GM18508 (cell line): Measurements from ENCODE around the gene TBC1D26.
"Not testable (repeated sequence)": the region's sequence is repeated elsewhere in the genome, so short reads cannot be mapped to it uniquely, and the experiment has no call there.

Source experiments
- ATAC-seq: cut with Tn5 transposase; IDR thresholded peaks from one replicate; pipeline ENCODE4 v1.9.1; 2021; ENCODE audit warnings: moderate number of reproducible peaks; ENCODE audit not compliant: insufficient read depth, unreplicated experiment

TBC1D26 gene

DNA sequence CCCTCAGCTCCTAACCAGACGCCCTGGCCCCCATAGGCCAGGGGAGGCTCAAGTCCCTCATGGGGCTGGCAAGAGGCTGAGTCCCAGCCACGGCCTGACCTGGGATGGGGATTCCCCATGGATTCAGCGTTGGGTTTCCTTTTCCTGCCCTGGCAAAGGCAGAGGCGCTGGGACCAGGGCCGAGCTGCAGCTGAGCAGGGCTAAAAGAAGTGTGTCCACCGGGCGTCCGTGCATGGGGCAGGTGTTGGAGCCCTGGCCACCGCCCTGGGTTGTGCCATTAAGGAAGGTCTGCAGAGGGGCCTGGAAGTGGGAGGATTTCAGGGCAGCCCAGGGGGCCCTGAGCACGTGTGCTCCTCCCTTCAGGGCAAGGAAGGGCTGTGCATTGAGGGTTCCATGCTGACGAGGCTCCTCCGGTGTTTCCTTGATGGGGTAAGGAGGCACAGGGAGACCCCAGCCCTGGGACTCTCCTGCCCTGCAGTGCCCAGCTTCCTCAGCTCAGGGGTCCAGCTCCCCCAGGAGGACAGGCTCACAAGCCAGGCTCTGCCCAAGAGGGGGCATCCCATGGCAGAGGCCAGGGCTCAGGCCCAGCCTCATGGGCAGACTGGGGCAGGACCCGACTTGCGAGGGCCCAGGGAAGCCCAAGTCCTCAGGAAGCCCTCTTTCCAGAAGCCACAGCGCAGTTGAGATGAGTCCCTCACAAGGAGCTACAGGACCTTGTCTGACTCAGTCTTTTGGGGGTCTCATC lies 10.1 kb downstream of the TBC1D26 start:
- no peak for ATAC-seq

DNA sequence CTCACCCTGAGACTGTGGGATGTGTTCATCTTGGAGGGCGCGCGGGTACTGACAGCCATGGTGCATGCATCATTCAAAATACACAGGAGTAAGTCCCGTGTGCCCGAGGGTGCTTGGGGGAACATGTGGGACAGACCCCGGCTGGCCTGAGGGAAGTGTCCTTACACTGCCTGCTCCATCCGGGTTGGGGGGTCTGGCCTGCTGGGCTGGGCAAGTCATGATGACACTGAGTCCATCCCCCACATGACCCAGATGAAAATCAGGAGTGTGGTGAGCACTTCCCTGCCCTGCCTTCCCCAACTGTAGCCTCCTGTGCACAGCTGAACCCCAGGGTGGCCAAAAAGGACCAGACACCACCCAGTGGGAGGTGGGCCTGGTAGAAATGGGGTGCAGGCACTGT lies 10.8 kb downstream of the TBC1D26 start:
- ATAC-seq, result no peak

DNA sequence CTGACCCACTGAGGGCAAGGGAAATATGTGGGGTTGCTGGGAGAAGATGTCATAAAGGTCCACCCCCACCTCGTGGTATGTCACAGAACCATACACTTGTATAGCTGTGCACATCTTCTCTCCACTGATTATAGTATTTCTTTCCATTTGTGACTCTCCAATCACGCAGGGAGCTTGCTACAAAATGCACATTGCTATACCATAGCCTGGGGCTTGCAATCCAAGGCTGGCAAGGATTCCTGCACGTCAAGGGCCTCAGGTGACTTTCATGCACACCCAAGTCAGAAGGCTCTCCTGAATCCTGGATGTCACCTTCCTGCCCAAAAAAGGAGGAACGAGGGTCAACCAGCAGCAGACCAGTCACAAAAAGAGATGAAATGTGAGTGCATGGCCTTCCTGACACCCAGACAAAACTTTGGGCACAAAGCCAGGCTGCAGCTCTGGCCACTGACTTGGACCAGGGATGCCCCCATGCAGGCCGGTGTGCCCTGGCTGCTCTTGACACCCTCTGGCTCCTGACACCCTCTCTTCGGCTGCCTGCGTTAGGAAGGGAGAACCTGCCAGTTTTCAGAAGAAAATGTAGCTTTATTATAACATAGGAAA lies 12.1 kb downstream of the TBC1D26 start:
- no peak for ATAC-seq

DNA sequence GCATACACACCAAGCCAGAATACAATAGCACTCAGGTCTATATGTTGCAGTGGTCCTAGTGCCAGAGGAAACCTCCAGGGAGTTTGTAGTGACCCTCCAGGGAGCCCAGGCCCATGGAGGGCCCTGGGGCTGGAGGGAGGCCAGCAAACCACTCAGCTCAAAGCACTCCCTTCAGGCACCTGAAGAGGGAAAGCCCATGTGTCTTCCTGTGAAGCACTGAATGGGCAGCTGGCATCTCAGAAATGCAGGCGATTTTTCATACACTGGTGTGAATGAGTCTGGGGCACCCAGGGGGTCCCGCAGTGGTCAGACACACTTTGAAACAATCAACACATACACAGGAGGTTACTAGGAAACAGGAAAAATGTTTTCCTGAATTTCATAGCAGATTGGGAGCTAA lies 12.8 kb downstream of the TBC1D26 start:
- ATAC-seq, result no peak

DNA sequence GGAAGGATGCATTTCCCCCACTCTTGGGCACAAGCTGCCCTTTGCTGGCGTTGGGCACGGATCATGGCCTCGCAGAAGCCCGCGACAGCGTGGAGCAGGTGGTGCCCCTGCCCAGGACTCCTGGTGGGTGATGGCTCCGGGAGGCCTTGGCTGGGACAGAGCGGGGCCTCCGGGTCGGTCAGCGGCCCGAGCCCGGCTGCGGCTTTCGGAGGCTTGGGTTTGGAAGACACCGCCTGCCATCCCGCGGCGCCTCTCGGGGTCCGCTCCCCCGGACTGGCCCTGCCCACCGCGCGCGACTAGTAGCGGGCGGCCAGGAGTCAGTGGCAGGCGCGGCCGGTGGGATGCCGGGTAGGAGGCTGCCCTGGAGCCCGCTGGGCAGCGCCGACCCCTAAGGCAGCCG lies 17.3 kb downstream of the TBC1D26 start:
- ATAC-seq, result not testable (repeated sequence)

DNA sequence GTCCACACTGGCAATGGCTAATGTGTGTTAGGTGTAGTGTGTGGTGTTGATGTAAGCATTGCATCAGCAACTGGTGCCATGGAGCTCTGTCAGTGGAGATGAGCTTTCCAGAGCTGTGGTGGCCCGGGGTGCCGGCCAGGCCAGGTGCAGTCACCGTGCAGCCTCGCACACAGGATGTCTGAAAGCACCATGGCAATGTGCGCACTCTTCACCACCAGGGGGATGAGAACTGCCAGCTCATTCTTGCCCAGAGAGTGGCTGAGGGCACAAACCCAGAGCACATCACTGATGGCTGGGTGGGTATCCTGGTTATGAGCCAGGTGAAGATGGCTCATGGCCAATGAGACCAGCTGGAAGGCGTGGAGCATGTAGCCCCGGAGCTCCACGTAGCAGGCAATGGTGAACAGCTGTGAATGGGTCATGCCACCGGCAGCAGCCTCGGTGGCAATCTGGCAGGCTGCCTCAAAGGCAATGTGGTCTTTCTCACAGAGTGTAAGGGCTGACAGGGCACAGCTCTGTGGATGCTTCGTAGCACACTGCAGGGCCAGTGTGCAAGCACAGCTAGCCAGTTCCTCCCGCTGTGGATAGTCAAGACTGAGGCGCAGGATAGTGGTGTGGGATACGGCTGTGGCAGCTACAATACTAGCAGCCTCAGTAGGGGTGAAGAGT lies 36.9 kb downstream of the TBC1D26 start:
- not testable (repeated sequence) for ATAC-seq

DNA sequence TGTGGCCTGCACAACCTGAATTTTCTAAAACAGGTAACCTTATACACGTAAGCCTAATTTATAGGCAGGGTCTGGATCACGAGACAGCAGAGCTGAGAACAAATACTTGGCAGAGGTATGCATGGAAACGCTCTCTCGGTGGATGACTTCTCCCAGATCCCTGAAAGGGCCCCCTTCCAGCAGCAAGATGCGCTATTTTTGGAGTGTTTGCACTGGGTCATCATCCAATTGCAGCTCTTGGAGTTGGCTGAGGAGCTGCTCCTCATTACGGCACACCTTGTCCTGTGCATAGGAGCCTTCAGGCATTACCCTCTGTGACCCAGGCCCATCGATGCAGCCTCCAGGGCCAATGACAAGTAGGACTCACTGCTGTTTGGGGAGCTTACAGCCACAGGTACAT lies 38.6 kb downstream of the TBC1D26 start:
- ATAC-seq, result not testable (repeated sequence)

DNA sequence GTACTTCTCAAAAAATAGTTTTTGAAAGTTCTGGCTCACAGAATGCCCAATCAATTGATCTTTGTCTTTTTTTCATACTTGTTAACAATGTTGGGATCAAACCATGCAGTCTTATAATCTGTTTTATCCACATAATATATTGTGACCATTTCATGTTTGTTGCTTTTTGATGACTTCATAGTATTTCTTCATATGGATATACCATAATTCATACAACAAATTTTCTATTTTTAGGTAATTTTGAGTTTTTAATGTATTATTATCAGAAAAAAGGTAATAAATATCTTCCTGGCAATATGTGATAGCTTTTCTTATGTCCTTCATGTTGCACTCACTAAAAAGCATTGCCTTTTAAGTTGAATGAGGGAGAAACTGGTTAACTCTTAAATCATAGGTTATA lies 44.8 kb downstream of the TBC1D26 start:
- ATAC-seq, result no peak

DNA sequence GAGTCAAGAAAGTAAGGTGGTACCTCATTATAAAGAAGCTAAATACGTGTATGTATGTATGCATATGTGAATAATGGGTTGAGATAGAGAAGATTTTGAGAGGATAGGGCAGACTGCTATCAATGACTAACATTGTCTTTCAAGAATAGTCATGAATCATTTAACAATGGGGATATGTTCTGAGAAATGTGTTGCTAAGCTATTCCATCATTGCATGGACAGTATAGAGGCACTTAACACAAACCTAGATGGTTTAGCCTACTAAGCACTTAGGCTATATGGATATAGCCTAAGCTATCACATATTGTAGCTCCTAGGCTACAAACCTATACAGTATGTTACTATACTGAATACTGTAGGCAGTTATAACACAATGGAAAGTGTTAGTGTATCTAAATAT lies 45.2 kb downstream of the TBC1D26 start:
- no peak for ATAC-seq

DNA sequence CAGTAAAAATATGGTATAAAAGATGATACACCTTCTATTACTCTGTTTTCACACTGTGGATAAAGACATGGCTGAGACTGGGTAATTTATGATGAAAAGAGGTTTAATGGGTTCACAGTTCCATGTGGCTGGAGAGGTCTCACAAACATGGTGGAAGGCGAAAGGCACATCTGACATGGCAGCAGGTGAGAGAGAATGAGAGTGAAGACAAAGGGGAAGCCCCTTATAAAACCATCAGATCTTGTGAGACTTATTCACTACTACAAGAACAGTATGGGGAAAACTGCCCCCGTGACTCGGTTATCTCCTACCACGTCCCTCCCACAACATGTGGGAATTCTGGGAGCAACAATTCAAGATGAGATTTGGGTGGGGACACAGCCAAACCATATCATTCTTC lies 45.6 kb downstream of the TBC1D26 start:
- ATAC-seq, result no peak

DNA sequence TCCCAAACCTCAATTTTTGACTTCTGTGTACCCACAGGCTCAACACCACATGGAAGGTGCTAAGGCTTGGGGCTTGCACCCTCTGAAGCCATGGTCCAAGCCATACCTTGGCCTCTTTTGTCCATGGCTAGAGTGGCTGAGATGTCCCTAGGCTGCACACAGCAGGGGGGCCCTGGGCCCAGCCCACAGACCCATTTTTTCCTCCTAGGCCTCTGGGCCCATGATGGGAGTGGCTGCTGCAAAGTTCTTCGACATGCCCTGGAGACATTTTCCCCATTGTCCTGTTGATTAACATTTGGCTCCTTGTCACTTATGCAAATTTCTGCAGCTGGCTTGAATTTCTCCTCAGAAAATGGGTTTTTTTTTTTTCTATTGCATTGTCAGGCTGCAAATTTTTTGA lies 47.0 kb downstream of the TBC1D26 start:
- ATAC-seq, result no peak

DNA sequence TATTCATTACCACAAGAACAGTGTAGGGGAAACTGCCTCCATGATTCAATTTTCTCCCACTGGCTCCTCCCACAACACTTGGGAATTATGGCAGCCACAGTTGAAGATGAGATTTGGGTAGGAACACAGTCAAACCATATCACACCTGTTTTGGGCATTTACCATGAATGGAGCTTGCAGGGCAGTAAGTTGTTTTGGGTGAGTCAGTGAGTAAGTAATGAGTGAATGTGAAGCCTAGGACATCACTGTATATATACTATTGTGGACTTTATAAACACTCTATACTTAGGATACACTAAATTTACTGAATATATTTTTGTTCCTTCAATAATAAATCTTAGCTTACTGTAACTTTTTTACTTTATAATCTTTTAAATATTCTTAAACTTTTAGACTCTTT lies 48.1 kb downstream of the TBC1D26 start:
- ATAC-seq, result no peak

DNA sequence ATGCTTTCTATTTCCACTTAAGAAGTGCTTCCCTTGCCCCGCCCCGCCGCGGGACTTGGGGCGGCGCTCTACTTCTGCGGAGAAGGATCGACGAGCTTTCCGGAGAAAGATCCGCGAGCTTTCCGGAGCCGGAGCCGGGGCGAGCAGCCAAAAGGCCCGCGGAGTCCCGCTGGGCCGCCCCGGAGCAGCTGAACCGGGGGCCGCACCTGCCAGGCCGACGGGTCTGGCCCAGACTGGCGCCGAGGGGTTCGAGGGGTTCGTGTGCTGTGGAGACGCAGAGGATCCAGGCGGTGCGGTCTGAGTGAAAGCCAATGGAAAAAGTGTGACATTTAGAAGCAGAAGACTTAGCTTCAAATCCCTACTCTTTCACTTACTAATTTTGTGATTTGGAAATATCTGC lies 50.8 kb downstream of the TBC1D26 start:
- no peak for ATAC-seq

DNA sequence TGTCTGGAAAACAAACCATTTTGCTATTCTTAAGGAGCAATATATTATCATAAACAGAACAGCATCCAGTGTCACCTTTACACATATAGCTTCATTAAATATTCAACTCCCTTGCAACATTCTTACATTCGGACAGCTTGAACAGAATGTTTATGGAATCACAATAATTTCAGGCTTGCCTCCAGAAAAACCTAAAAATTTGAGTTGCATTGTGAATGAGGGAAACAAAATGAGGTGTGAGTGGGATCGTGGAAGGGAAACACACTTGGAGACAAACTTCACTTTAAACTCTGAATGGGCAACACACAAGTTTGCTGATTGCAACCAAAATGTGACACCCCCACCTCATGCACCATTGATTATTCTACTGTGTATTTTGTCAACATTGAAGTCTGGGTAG lies 51.4 kb downstream of the TBC1D26 start:
- no peak for ATAC-seq

DNA sequence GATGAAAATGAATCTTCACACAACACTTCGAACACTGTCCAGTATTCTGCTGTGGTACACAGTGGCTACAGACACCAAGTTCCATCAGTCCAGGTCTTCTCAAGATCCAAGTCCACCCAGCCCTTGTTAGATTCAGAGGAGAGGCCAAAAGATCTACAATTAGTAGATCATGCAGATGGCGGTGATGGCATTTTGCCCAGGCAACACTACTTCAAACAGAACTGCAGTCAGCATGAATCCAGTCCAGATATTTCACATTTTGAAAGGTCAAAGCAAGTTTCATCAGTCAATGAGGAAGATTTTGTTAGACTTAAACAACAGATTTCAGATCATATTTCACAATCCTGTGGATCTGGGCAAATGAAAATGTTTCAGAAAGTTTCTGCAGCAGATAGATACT lies 52.3 kb downstream of the TBC1D26 start:
- not testable (repeated sequence) for ATAC-seq

DNA sequence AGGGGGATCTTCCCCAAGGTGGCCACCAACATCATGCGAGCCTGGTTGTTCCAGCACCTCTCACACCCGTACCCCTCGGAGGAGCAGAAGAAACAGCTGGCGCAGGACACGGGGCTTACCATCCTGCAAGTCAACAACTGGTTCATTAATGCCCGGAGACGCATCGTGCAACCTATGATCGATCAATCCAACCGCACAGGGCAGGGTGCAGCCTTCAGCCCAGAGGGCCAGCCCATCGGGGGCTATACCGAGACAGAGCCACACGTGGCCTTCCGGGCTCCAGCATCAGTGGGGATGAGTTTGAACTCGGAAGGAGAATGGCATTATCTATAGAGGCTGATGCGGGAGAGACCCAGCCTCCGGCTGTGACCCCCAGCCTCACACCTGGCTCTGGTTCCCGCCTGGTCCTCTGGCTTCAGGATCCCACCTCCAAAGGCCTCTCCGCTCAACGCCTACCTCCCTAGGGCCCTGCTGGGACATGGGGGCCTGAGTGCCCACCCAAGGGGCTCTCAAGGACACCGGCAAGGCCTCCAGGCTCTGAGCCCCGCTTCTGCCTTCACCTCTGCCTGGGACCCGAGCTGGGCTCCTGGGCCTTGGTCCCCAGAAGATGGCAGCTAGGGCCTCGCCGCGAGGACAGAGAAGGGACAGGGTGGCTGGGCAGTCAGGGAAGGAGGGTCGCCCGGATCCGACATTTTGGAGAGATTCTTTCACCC lies 55.4 kb downstream of the TBC1D26 start:
- not testable (repeated sequence) for ATAC-seq

DNA sequence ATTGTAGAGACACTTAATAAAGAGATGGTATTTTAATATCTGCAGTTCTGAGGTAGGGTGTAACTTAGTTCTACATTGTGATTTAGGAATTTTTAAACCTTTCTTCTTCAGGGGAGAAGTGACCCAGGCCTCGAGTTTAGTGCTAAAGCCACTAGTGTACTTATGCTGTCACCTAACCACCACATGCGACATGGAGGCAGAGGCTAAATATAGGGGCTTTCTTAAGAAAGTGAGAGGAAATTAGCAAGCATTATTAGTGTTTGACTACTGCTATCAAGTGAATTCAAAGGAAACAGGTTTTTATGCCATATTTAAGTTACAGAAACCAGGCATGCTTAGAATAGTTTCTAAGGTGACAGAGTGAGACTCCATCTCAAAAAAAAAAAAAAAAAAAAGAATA lies 56.3 kb downstream of the TBC1D26 start:
- ATAC-seq, result not testable (repeated sequence)
